Measurements from ENCODE around the gene CEACAM21.

CEACAM21 gene

DNA sequence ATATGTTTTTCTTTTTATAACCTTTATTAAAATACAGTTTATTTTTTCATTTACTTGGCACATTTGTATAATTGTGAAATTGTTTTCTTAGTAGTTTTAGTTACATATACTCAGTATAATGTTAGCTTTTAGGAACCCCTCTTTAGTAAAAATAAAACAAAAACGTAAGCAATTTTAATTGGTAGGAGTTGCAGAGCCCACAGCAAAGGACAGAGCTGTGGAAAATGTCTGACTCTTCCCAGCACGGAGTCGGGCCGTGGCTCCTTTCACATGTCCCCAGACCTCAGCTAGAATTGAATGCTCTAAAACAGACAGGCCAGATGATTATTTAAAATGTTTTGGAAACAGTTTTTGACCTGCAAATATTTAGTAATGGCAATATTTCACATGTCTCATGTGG is 27.9 kb upstream of the CEACAM21 start:
- no peak overlapping the region for H3K4me3 ChIP-seq
- peak overlapping the region in 3 of 21 experiments; percentile 39 to 93 (median 55) for H3K27ac ChIP-seq

DNA sequence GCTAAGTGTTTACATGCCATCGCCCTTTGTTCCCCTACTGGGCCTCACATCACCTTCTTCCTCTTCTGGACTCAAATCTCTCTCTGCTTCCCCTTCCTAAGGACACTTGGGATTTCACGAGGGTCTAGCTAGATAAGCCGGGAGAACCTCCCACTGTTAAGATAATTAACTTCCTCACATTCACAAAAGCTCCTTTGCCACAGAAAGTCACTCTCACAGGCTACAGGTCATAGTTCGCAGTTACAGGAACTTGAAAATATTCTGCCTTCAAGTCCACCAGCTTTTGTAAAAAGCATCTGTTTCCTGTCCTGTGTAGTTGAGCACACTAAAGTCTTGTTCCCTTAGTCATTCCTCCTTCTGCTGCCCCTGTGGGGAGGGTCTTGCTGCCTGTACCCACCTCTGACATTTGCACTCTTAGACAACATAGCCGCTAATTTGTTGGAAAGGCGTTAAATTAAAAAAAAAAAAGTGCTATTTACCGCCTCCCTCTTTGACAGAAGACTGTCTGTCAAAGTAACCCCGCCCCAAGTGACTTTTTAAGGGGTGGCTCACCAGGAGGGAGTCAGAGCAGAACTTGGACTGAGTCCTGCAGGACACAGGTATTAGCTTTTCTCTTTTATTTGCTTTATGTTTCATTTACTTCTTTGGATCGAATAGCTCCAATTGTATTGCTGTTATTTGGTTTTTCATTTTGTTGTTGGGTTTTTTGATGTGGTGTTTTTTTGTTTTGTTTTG is 26.8 kb upstream of the CEACAM21 start:
- peak overlapping the region; percentile 19 to 39 (median 25) for H3K4me3 ChIP-seq

DNA sequence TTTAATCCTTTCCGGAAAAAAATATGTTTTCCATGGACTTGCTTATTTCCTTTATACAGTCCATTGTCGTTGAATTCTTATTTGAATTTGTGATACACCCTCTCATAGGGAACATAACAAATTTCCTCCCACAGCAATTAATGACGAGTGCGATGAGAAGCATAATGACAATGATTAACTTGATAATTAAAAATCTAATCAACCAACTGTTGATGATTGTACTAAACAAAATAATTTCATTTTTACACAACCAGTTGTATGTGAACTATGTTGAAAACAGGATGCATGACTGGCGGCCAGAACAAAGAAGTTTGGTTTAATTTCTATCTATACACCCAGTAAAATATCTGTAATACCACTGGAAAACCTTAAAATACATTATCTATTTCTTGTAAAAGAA is 26.1 kb upstream of the CEACAM21 start:
- Histone ChIP-seq H3K4me3 (peak overlapping the region; percentile 19 to 39 (median 25)), H3K27ac (peak overlapping the region in 14 of 21 experiments; percentile 13 to 93 (median 60))

More for the DNA sequence above, 26.8 kb upstream of the CEACAM21 start:
- peak overlapping the region in 17 of 21 experiments; percentile 30 to 93 (median 59) for H3K27ac ChIP-seq

DNA sequence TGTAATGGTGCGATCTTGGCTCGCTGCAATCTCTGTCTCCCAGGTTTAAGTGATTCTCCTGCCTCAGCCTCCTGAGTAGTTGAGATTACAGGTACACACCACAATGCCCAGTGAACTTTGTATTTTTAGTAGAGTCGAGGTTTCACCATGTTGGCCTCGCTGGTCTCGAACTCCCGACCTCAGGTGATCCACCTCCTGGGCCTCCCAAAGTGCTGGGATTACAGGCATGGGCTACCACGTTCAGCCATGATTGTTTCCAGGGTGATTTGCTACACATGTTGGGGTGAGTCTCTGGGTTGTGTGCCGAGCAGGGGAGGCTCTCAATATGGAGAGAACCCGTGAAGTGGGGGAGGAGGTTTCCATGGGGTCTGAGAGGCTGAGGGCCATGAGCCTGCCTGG is 24.8 kb upstream of the CEACAM21 start:
- H3K27ac ChIP-seq, result peak overlapping the region in 13 of 21 experiments; percentile 2 to 93 (median 58)

DNA sequence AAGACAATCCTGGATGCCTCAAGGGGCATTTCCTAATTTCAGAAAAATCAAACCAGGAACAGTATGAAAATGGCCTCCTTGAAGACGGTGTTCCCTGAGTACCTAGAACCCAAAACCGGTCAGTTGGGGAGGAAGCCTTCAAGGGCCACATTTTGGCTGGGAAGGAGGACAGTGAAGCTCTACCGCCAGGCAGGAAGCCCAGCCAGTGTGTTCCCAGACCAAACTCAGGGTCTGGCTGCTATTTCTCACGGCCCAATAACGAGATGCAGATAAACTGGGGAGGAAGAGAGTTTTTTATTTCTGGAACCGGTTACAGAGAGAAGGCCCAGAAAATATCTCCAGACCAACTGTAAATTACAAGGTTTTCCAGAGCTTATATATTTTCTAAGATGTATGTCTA is 24.3 kb upstream of the CEACAM21 start:
- Histone ChIP-seq H3K27ac (peak overlapping the region in 15 of 21 experiments; percentile 1 to 93 (median 51)), H3K4me3 (peak overlapping the region in 6 of 7 experiments; percentile 10 to 39 (median 26))

More for the DNA sequence above, 24.8 kb upstream of the CEACAM21 start:
- H3K4me3 ChIP-seq, result peak overlapping the region in 6 of 7 experiments; percentile 9 to 39 (median 26)

DNA sequence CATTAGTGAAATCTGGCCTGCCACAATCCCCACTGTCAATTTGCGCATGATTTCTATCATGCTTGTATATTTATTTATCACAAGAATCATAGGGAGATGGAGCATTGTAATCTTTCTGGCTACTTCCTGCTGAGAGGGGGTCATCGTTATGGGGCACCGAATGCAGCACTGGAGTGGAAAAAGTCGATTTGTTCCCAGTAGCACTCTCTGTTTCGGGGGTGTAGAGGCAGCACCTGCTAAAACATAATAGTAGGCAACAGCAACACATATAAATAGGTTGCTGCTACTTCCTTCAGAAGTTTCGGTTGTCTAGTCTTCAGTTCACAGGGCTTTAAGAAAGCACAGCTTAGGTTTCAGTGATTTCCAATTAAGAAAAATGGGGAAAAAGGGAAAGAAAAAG is 23.4 kb upstream of the CEACAM21 start:
- peak overlapping the region in 12 of 21 experiments; percentile 13 to 93 (median 54) for H3K27ac ChIP-seq
- H3K4me3 ChIP-seq, result peak overlapping the region in 2 of 7 experiments; percentile 12 to 39

DNA sequence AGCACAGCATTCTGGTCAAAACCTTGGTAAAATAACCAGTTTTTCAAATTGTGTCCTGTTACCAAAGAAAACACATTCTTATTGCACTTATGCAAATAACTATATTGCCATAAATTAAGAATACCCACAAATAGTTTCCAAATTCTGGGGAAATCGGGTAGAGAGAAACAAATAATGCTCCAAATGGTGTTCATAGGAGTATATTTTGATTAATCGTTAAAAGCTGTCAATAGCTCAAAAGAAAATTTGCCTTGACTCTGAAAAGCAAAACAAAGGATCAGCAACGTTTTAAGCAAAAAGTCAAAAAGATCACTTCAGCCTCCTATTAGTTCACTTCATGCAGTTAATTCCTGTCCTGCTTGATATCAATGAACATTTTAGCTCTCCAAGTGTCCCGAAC is 22.2 kb upstream of the CEACAM21 start:
- Histone ChIP-seq H3K4me3 (no peak overlapping the region), H3K27ac (peak overlapping the region in 3 of 21 experiments; percentile 2 to 93 (median 45))

DNA sequence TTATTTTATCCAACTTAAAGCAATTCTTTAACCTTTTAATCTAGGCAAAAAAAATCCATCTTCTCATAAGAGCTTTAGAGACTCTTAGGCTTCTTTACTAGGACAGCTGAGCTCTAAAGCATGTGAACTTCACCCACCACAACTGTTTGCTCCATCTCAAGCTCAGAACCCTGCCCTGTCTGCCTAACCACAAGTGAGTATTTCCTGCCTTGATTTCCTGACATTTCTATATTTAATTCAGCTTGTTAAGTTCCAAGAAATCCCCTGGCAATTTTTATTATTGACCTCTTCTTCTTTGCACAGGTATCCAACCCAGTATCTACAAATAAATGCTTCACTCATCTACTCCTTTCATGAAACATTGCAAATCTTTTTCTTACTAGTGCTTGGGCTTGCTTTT is 21.1 kb upstream of the CEACAM21 start:
- H3K4me3 ChIP-seq, result no peak overlapping the region
- peak overlapping the region in 5 of 21 experiments; percentile 15 to 93 (median 62) for H3K27ac ChIP-seq

DNA sequence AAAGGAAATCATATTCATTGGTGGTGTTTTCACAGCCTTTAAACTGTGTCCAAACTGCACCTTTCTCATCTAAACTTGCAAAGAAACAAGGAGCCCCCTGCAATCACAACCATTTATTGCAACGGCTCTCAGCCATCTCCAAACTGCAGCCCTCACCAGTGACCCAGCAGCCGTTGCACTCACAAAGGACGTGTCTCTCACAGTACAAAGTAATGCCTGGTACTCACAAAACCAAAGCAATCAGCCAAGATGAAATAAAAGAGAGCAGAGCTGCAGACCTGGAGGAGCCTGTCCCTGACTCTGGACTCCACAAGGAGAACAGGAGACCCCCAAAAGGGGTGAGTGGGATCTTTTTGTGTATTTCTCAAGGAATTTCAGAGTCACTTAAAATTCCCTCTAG is 20.2 kb upstream of the CEACAM21 start:
- no peak overlapping the region for H3K4me3 ChIP-seq

DNA sequence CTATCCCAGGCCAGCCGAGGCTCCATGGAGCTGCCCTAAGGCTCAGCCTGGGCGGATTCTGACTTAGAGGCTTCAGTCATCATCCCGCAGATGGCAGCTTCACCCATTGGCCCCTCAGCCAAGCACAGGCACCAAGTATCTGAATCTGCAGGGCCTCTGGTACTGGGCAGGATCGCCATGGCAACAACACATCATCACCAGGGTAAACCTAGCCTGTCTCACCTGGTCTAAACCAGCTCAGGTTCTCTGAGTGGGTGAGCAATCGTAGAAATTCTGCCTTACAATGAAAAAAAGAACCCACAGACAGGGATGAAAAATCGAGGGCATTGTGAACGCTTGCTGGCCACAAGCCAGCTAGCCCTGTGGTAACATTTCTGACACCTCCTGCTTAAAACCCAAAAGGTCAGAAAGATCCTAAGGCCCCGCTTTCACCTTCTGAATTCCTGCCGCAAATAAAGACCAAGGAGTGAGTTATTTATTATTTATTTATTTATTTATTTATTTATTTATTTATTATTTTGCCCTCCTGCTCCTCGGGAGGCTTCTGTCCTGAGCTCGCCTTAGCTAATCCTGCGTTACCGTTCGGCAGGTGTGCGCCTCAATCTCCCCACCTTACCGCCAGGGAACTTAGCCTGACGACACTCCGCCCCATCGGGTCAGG is 12.0 kb upstream of the CEACAM21 start:
- no peak overlapping the region for H3K4me3 ChIP-seq
- no peak overlapping the region for H3K27ac ChIP-seq

More for the DNA sequence above, 20.2 kb upstream of the CEACAM21 start:
- peak overlapping the region in 7 of 21 experiments; percentile 1 to 93 (median 31) for H3K27ac ChIP-seq

DNA sequence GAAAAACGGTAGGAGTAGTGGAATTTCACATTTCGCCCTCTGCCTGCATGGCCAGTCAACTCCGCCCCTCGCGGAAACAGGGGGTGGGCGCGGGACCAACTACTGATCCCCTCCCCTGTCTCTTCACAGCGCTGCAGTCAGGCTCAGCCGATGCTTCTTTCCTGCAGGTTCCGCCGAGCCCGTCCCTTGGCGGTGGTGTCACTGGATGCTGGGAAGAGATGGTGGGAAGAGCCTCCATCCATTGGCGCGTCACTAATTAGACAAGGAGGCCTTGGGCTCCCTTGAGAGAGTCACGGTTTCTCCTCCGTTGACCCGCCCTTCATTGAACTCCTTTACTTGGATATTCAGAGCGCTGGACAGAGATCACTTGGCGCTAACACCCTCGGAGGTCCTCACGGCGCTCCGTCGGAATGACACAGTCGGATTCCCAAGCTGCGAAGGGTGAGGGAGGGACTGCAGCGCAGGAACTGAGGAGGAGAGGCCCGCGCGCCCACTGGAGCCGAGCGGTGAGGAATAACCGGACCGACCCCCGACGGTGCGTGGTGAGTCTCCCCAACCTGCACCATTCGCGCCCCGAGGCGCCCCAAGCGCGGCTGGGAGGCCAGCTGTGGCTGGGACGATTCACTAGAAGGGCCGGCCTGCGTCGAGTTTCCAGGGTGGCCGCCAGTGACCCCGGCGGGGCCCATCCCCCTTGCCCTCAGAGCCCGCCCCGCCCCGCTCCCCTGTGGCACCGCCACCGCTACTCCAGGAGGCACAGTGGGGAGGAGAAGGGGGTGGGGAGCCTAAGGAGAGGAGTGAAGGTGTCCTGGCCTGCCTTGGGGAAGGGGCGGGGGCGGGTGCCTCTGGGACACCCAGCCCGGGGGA is 11.2 kb upstream of the CEACAM21 start:
- H3K4me3 ChIP-seq, result no peak overlapping the region
- no peak overlapping the region for H3K27ac ChIP-seq

DNA sequence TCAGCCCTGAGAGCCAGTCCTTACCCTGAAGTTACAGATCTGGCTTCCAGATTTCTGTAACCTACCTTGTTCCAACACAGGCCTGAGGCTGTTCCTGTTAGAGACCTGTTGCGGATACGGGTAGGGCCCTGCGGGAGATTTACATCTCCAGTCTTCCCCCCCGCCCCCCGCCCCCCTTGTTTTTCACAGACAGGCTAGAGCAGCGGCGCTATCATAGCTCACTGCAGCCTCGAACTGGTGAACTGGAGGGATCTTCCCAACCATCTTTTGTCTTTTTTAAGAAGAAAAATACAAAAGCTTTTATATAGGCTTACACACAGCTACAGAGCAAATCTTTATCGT is 10.6 kb upstream of the CEACAM21 start:
- no peak overlapping the region for H3K27ac ChIP-seq
- no peak overlapping the region for H3K4me3 ChIP-seq

DNA sequence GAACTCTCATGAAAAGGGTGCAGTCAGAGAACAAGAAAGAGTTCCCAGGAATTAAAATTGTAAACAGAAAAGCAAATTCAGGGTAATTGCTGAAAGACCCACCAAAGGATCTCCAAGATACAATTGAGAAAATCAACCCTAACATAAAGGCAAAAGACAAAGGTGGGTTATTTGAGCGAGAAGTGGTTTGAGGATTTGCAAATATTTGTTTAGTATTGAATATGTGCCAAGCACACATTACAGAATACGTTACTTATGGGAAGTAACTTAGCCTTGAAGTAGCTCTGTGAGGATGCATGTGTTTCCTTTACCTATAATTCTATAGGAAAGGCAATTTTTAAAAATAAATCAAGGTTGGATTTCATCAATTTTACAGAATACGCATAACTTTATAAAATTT is 10.0 kb upstream of the CEACAM21 start:
- H3K4me3 ChIP-seq, result no peak overlapping the region
- H3K27ac ChIP-seq, result no peak overlapping the region

DNA sequence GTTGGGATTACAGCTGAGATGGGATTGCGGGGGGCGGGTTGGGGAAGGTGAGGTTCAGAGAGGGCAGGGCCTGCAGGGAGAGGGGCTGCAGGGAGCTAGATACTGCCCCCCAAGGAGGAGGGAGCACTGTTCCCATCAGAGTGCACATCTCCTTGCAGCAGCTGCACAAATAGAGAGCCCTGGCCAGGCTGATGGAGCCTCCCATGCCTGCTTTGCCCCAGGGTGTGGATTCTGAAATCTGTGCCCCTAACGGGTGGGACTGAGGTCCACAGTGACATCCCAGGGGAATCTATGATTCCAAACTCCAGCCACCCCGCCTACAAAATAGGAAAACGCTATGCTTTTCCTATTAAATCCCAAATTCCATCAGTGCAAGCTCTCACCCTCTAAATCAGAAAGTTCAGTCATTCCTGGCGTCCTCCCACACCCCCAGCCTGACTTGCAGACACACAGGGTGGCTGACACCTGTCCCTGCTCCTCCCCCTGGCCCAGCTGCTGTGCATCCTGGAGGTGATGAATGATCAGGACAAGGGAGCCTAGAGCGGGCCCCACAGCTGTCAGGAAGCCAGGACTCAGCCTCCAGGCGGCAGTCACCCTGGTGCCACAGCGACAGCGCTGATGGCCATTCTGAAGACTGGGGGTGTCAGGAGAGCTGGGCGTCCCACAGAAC is 6.3 kb upstream of the CEACAM21 start:
- Histone ChIP-seq H3K27ac (no peak overlapping the region), H3K4me3 (no peak overlapping the region)

DNA sequence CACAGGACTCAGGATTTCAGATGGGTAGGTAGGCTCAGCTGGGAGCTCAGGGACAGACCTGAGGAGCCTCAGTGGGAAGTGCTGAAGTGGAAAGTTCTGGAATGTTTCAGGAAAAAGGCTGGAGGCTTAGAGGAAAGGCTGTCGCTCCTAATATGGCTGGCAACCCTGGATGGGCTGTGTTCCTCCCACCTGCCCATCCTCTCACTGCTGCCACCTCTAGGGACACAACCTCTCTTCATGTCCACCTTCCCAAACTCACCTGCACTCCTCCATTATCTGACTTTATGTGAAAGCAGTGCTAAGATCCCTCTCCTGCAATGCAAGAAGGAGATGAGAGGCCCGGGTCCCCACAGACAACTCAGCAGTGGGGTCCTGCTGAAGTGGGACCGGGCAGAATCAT is 5.8 kb upstream of the CEACAM21 start:
- H3K27ac ChIP-seq, result no peak overlapping the region
- H3K4me3 ChIP-seq, result no peak overlapping the region

DNA sequence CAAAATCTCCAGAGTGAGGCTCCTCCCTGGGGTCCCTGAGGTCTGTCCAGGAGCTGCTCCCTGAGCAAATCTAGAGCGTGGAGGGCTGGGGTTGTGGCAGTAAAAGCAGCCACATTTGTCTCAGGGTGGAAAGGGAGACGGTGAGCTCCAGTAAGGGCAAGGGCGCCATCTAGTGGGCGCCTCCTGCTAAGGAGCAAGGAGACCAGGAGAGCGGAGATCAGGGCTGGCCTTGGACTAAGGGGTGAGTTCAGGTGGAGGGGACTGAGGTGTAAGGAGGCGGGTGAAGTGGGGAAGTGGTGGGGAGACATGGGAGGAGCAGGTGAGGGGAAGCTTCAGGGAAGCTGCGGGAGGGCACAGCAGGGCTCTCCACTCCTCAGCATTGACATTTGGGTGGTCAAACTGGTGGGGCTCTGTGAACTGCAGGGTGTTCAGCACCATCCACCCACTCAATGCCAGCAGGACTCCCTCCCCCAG is 5.3 kb upstream of the CEACAM21 start:
- Histone ChIP-seq H3K4me3 (no peak overlapping the region), H3K27ac (no peak overlapping the region)

DNA sequence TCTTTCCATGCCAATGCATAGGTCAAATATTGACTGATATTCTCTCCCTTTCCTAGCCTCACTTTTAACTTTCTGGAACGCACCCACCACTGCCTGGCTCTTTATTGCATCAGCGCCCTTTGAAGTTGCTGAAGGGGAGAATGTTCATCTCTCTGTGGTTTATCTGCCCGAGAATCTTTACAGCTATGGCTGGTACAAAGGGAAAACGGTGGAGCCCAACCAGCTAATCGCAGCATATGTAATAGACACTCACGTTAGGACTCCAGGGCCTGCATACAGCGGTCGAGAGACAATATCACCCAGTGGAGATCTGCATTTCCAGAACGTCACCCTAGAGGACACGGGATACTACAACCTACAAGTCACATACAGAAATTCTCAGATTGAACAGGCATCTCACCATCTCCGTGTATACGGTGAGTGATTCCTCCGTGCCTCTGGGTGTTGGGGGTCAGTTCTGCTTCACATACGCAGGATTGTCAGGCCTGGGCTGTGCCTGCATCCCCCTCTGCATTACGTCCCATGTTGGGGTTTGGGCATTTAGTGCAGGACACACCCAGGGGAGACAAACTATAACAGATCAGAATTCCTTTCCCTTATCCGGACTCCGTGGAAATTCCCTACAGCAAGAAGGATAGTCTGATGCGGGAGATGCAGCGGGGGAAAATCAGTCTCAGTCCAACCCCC is 1.3 kb downstream of the CEACAM21 start:
- Histone ChIP-seq H3K27ac (peak overlapping the region in 1 of 21 experiments; percentile 72), H3K4me3 (no peak overlapping the region)

DNA sequence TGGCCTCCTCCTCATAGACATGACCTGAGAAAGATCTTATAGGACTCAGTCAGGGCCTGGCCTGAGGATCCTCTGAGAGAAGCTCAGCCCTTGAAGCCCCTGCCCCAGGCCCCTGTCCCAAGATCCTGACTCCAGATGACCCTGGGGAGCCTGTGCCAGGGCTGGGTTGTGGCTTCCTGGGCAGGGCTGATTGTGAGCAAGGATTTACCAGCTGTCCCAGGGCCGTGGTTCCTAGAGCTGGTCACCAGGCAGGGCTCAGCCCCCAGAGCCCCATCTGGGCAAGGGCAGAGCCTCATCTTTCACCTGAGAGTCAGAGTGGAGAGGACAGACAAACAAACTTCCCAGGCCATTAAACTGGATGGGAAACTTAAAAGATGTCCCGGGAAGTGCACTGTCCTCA is 1.9 kb downstream of the CEACAM21 start:
- Histone ChIP-seq H3K27ac (no peak overlapping the region), H3K4me3 (no peak overlapping the region)

DNA sequence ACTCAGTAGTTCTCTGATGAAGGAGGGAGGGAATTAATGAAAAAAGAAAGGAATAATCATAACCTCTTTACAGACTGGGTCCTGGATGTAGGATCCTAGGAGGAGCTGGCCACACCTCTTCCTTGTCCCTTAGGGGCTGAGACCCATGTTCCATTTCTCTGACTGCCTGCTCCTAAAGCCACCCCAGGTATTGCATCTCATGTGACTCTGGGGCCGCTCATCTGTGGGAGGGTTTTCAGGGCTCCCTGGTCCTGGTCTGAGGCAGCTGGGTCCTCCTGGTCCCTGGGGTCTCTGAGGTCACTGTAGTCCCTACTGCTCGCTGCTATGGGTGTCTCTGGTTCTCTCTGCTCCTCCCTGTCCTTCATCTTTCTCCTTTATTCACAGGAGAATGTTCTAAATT is 2.9 kb downstream of the CEACAM21 start:
- no peak overlapping the region for H3K27ac ChIP-seq
- no peak overlapping the region for H3K4me3 ChIP-seq
